GM18858 (cell line): Measurements from ENCODE around the gene ABLIM3.
"Not testable (repeated sequence)": the region's sequence is repeated elsewhere in the genome, so short reads cannot be mapped to it uniquely, and the experiment has no call there.

Experiments
- ATAC-seq: cut with Tn5 transposase; IDR thresholded peaks from one replicate; pipeline ENCODE4 v1.9.1; 2021; ENCODE audit not compliant: unreplicated experiment

Gene ABLIM3

GRCh38 chr5:149185067-149185466, 43.8 kb downstream of the ABLIM3 start:
- ATAC-seq: no peak

DNA sequence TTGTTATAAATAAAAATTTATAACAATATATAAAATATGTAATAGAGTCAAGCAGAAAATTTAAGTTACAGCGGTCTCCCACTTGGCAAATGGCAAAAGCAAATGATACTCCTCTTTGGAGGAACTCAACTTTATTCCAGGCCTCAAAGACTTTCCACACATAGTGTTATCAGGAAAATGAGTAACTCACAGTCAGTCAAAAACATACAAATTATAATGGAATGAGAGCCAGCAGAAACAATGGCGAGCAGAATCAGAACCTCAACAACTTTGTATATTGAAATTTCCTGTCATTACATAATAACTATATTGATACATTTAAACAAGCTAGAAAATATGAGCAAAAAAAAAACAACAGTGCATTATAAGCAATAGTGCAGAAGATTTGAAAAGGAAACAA, 45.2 kb downstream of the ABLIM3 start:
- no peak for ATAC-seq

GRCh38 chr5:149187617-149188016, 46.3 kb downstream of the ABLIM3 start:
- not testable (repeated sequence) for ATAC-seq

- ATAC-seq: no peak
Observed at GRCh38 chr5:149188383-149188782, 47.1 kb downstream of the ABLIM3 start.

DNA sequence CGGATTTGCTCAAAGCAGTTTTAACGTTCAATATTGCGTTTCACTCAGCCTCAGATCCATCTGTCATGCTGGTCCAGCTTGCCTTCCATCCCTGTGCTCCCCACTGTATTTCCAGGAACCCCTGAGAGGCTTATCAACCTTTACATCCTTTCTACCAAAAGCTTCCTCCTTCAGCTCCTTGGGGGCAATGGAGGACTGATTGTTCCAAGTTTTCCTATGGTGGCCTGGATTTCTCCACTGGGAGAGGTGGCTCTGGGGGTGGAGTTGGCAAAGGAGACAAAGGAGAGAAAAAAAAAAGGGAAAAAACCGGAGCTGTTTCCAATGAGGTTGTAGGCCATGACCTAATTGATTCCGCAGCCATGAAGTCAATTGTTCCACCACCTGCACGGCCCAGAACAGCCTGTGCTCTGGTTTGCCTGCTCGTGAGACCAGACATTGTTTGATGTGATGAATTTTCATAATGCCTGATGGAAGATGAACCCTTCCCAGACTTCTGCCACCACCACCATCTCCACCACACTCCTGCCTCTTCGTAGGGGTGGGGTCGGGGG, 54.1 kb downstream of the ABLIM3 start:
- ATAC-seq: no peak

DNA sequence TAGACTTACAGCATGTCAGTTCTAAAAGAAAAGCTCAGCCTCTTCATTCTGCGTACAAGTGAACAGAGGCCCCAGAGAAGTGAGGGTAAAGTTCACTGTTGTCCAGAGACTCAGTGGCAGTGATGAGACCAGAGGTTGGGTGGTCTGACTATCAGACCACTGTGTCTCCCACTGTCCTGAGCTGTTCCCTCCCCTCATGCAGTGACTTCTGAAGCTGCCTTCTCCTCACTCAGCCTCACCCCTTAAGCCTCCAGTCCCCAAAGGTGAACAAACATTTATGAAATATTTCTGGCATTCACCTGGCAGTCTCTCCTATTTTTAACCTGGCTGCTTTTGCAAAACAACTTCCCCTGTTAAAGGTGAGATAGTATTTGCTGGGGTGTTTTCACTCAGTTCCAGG, 54.7 kb downstream of the ABLIM3 start:
- no peak for ATAC-seq

- ATAC-seq: no peak
Observed at GRCh38 chr5:149198148-149198547, 56.9 kb downstream of the ABLIM3 start.

GRCh38 chr5:149200355-149200754, 59.1 kb downstream of the ABLIM3 start:
- ATAC-seq: no peak

- no peak for ATAC-seq
Observed at GRCh38 chr5:149201121-149201637, 59.9 kb downstream of the ABLIM3 start.

GRCh38 chr5:149202910-149203451, 61.7 kb downstream of the ABLIM3 start:
- ATAC-seq: no peak

DNA sequence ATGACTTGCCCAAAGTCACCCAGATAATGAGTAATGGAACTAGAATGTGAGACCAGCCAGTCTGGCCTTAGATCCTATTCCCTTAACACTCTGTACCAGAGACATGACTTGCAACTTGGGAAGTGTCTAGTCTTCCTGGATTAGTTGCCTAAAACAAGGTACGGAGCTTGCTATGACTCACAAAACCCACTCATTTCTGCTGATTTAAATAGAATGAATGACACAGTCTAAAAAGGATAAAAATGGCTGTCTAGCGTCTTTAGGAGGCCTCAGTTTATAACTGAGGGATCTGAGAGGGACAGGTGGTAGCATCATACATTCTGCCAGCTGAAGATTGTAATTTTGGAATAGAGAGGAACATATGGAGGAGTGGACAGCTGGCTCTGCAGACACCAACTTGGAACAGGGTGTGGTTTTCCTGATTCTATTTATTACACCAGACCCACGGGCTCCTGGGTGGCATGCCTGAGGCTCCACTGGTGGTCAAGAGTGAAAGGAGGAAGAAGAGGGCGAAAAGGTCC, 62.7 kb downstream of the ABLIM3 start:
- ATAC-seq: no peak

GRCh38 chr5:149205625-149206523, 64.6 kb downstream of the ABLIM3 start:
- no peak for ATAC-seq

DNA sequence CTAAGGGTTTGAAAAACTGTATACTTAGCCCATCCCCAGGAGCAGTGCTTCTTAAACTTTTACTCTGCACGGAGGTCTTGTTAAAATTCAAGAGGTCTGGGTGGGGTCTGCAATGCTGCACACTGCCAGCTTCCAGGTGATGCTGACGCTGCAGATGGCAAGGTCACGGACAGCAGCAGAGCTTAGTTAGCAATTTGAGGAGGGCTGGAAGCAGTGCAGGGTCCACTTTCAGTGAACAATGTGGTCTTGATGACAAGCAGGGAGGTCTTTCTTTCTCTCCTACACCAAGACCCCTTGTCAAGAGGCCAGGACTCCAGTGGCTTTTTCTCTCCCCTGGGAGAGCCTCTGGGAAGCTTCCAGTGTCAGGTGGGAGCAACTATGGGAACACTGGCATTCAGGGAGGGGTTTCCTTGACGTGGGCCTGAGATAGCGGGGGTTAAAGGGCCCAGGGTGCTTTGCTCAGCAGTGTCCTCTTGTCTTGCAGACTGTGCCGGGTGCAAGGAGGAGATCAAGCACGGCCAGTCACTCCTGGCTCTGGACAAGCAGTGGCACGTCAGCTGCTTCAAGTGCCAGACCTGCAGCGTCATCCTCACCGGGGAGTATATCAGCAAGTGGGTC, 65.3 kb downstream of the ABLIM3 start:
- ATAC-seq: no peak

- ATAC-seq: no peak
Observed at GRCh38 chr5:149207831-149208230, 66.5 kb downstream of the ABLIM3 start.

DNA sequence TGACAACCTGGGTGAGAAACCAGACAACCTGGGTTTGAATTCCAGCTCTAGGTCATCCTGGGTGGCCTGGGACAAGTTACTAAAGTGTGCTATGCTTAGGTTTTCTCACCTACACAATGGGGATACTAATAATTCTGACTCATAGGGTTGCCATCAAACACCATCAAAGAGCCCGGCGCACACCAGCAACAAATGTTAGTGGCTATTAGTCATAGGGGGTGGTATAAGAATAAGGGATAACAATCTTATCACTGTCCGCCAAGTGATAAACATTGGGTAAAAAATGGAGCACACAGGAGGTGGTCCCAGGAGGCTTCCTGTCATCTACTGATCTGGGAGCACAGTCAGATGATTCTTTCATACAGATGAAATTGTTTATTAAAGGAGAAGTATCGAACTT, 68.9 kb downstream of the ABLIM3 start:
- ATAC-seq: no peak

GRCh38 chr5:149210968-149211490, 69.7 kb downstream of the ABLIM3 start:
- no peak for ATAC-seq

GRCh38 chr5:149211566-149211965, 70.3 kb downstream of the ABLIM3 start:
- ATAC-seq: no peak

- no peak for ATAC-seq
Observed at GRCh38 chr5:149212198-149212951, 71.1 kb downstream of the ABLIM3 start.

DNA sequence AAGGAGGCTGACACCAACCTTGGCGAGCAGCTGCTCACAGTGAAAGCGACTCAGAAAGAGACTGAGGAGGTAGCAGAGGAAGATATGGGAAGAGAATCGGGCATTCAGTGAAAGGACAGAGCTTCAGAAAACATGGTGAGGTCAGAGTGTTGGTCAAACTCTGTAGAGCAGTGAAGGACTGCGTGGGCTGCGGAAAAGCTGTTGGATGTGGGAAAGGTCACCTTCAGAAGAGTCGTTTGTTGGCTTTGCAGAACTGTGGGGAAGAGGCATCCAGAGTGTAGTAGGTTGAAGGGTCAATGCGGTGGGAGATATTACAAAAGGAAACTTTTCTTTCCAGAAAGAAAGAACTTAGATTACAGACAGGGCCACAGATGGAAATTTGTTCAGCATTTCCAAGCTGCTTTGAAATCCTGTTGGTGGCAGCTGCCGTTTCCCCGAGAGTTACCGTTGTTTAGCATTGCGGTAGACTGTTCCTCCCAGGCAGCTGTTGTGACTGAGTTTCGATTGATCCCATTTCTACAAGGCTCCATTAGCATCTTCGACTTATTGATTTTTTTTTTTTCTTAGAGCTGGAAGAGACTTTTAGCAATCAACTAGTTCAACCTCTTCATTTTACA, 72.1 kb downstream of the ABLIM3 start:
- ATAC-seq: no peak

DNA sequence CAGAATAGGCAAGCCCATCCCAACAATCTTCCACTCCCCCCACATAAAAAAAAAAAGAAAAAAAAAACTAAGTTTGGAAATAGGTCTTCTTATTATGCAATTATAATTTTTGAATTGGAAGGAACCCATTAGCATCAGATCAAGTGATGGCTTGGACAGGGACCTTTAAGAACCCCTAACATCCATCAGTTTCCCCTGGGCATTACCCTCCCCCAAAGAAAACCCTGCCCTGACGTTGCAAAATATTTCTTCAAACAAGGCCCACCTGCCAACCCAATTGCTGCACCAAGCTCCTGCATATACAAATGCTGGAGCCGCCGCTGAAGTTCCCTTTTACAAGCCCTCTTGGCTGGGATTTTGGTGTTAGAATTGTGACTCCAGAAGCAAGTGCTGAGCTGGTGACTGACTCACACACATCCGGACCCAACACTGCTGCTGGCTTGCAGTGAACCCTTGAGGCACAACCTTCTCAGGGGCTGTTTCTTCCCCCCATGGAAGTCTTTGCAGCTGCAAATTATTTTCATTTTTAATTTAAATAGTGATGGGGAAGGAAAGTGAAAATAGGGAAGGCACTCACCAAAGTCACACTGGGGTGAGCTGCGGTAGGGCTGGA, 74.3 kb downstream of the ABLIM3 start:
- no peak for ATAC-seq
